Calu3 (cell line): ENCODE data around the gene FHL2. TPM values are rescaled to one million over a fixed set of nuclear protein-coding genes. Genes with fewer than 3 reads are reported as not detected.
A peak's percentile ranks its signal among the peaks of the same experiment; 100 is the strongest.

ENCODE experiments used
- BruUV-seq: library from RNA; stranded (reverse); fragments of 400-500 nt; replicated peaks from 2 replicates; lab custom pipeline; 2021; lab: Mats Ljungman, UMichigan
- CTCF ChIA-PET: fragments of 300-600 bp; sonication (Branson Sonifier 250); formaldehyde crosslinking; loops from one replicate; lab custom pipeline; 2022; ENCODE audit warnings: antibody characterized with exemption; lab: Charles Lee
- DNase-seq: peaks from one replicate; pipeline ENCODE4 v3.0.0; 2022
- H3K27ac Mint-ChIP-seq: one replicate; pipeline ENCODE4 v1.8.0; 2022; ENCODE audit warnings: mixed read lengths; ENCODE audit not compliant: unreplicated experiment
- H3K27me3 Mint-ChIP-seq: one replicate; pipeline ENCODE4 v1.8.0; 2022; ENCODE audit warnings: mixed read lengths; ENCODE audit not compliant: unreplicated experiment
- H3K36me3 Mint-ChIP-seq: one replicate; pipeline ENCODE4 v1.8.0; 2022; ENCODE audit warnings: mild to moderate bottlenecking, moderate library complexity, mixed read lengths; ENCODE audit not compliant: insufficient read depth, unreplicated experiment
- H3K4me1 Mint-ChIP-seq: one replicate; pipeline ENCODE4 v1.8.0; 2022; ENCODE audit warnings: mild to moderate bottlenecking, low read depth, mixed read lengths; ENCODE audit not compliant: unreplicated experiment
- H3K4me3 Mint-ChIP-seq: one replicate; pipeline ENCODE4 v1.8.0; 2022; ENCODE audit warnings: mild to moderate bottlenecking, low read depth, moderate library complexity, mixed read lengths; ENCODE audit not compliant: unreplicated experiment
- H3K9me3 Mint-ChIP-seq: one replicate; pipeline ENCODE4 v1.8.0; 2022; ENCODE audit warnings: low read depth, mixed read lengths; ENCODE audit not compliant: unreplicated experiment
- CTCF ChIP-seq: fragments of 200-600 bp; IDR thresholded peaks from one replicate; pipeline ENCODE4 v1.8.0; 2022; ENCODE audit warnings: antibody characterized with exemption; ENCODE audit not compliant: unreplicated experiment
- intact Hi-C: fragments of 100-400 bp; cut with micrococcal nuclease; formaldehyde crosslinking; loops from one replicate; pipeline ENCODE4 v1.10.0; 2022; ENCODE audit not compliant: unreplicated experiment
- total RNA-seq: library from RNA; stranded (reverse); gene quantifications from 2 replicates; pipeline ENCODE4 v1.2.3, GENCODE V29; 2022

Gene FHL2
- total RNA-seq, 1 experiment from 2014 or later = 51.9 TPM

- no peak for TF ChIP-seq CTCF
Observed at GRCh38 chr2:105394951-105395611, 3.8 kb downstream of the FHL2 start.

GRCh38 chr2:105393373-105394055 is 5.3 kb downstream of the FHL2 start:
- intact Hi-C loops = no loop called here
- Mint-ChIP-seq H3K9me3 (peaks cover 4% of the 10 kb centered on the region), H3K36me3 (peaks cover 97% of the 10 kb centered on the region), H3K27me3 (no peaks in the 10 kb centered on the region), H3K4me3 (no peak overlapping the region), H3K27ac (no peak overlapping the region), H3K4me1 (peaks cover 64% of the 10 kb centered on the region)
- BruUV-seq = no TSS peak
- CTCF ChIA-PET = interaction anchor here (1.6 kb wide), 1 partner anchor 11 kb away, joined by 13 read pairs; no protein-coding TSS in a partner anchor
- TF ChIP-seq CTCF = no peak
- no peak for DNase-seq

More at GRCh38 chr2:105394951-105395611, 3.8 kb downstream of the FHL2 start:
- peaks cover 88% of the 10 kb centered on the region for H3K36me3 Mint-ChIP-seq
- peaks cover 64% of the 10 kb centered on the region for H3K4me1 Mint-ChIP-seq
- no TSS peak for BruUV-seq
- H3K27me3 Mint-ChIP-seq = no peaks in the 10 kb centered on the region
- no peak for DNase-seq
- peak overlapping the region; percentile 84 for H3K4me3 Mint-ChIP-seq
- H3K27ac Mint-ChIP-seq = peak overlapping the region; percentile 83
- peaks cover 4% of the 10 kb centered on the region for H3K9me3 Mint-ChIP-seq
- CTCF ChIA-PET = no interaction called here
- intact Hi-C loops = no loop called here

GRCh38 chr2:105391763-105392662 is 6.8 kb downstream of the FHL2 start:
- intact Hi-C loops = no loop called here
- Mint-ChIP-seq H3K9me3 (peaks cover 4% of the 10 kb centered on the region), H3K4me1 (peaks cover 64% of the 10 kb centered on the region), H3K4me3 (no peak overlapping the region), H3K27me3 (no peaks in the 10 kb centered on the region), H3K27ac (peak overlapping the region; percentile 79), H3K36me3 (peaks cover 99% of the 10 kb centered on the region)
- BruUV-seq = no TSS peak
- CTCF ChIA-PET = interaction anchor here (0.6 to 1.6 kb wide), 2 partner anchors 12 to 130 kb away, joined by 3 to 13 read pairs; no protein-coding TSS in a partner anchor
- no peak for DNase-seq
- TF ChIP-seq CTCF = no peak

- Mint-ChIP-seq H3K4me1 (peaks cover 59% of the 10 kb centered on the region), H3K9me3 (peaks cover 4% of the 10 kb centered on the region), H3K27ac (peak overlapping the region; percentile 70), H3K4me3 (peak overlapping the region; percentile 31), H3K36me3 (peaks cover 99% of the 10 kb centered on the region), H3K27me3 (no peaks in the 10 kb centered on the region)
- no TSS peak for BruUV-seq
- intact Hi-C loops = no loop called here
- CTCF ChIA-PET = interaction anchor here (0.9 to 1.1 kb wide), 2 partner anchors 7 to 13 kb away, joined by 3 to 6 read pairs; partner anchors contain the start of gene FHL2
- DNase-seq = peak; percentile 22
- no peak for TF ChIP-seq CTCF
Observed at GRCh38 chr2:105391058-105391627, 7.7 kb downstream of the FHL2 start.
